H1 (cell line): ENCODE data around the gene TRAF3IP1. TPM values are rescaled to one million over a fixed set of nuclear protein-coding genes. Genes with fewer than 3 reads are reported as not detected.

Experiments used
- CTCF ChIA-PET: fragments of 300-600 bp; sonication (Branson Sonifier 250); formaldehyde crosslinking; loops from one replicate; lab custom pipeline; 2021; ENCODE audit not compliant: partially characterized antibody; lab: Charles Lee
- POLR2A ChIA-PET: fragments of 300-600 bp; sonication (Branson Sonifier 250); formaldehyde crosslinking; loops from one replicate; lab custom pipeline; 2021; ENCODE audit warnings: inconsistent platforms; ENCODE audit not compliant: partially characterized antibody; lab: Charles Lee
- DNase-seq, 2 experiments: peaks; one replicate each; pipeline versions ENCODE4 v3.0.0 to v3.0.0-alpha.2; 2010 to 2022; ENCODE audit warnings: low spot score in 2 of 2, low read depth in 1 of 2, mixed read lengths in 1 of 2
- FAIRE-seq: peaks from 2 replicates; lab custom pipeline; 2011; peaks lifted over from hg19 to GRCh38; lab: Jason Lieb, UNC
- H2AFZ ChIP-seq: 2 replicates; pipeline ENCODE4 v1.8.1; 2012; ENCODE audit warnings: low read length, inconsistent platforms
- H2AK5ac ChIP-seq: 2 replicates; pipeline ENCODE4 v1.6.1; 2013; ENCODE audit warnings: low read depth, low read length
- H2BK120ac ChIP-seq: replicated peaks from 2 replicates; pipeline ENCODE3; 2013; ENCODE audit warnings: low read depth, low read length, inconsistent platforms
- H2BK12ac ChIP-seq: 2 replicates; pipeline ENCODE4 v1.6.1; 2013; ENCODE audit warnings: low read depth, low read length
- H2BK15ac ChIP-seq: 2 replicates; pipeline ENCODE4 v1.6.1; 2013; ENCODE audit warnings: low read length
- H2BK20ac ChIP-seq: 2 replicates; pipeline ENCODE4 v1.6.1; 2013; ENCODE audit warnings: low read length
- H2BK5ac ChIP-seq: 2 replicates; pipeline ENCODE4 v1.6.1; 2013; ENCODE audit warnings: low read depth, low read length
- H3K14ac ChIP-seq: 2 replicates; pipeline ENCODE4 v1.6.1; 2013; ENCODE audit warnings: inconsistent platforms; ENCODE audit not compliant: insufficient read length
- H3K18ac ChIP-seq: 2 replicates; pipeline ENCODE4 v1.6.1; 2013; ENCODE audit warnings: low read length; ENCODE audit errors: extremely low read depth
- H3K23ac ChIP-seq: 2 replicates; pipeline ENCODE4 v1.6.1; 2013; ENCODE audit warnings: inconsistent platforms; ENCODE audit not compliant: insufficient read length
- H3K23me2 ChIP-seq: 2 replicates; pipeline ENCODE4 v1.6.1; 2013; ENCODE audit warnings: low read depth, low read length
- H3K27ac ChIP-seq: 2 replicates; pipeline ENCODE4 v1.6.1; 2011; ENCODE audit warnings: low read depth, low read length, inconsistent platforms
- H3K27me3 ChIP-seq, 4 experiments: replicated peaks in 1 of 4; 1 replicate in 1 of 4; 2 replicates in 3 of 4; pipeline versions ENCODE4 v1.6.1 to v1.8.1; 2011 to 2013; ENCODE audit warnings: low read length in 3 of 4, mild to moderate bottlenecking in 3 of 4, inconsistent platforms in 2 of 4, mixed read lengths in 2 of 4, moderate library complexity in 1 of 4; ENCODE audit not compliant: control insufficient read depth in 3 of 4, insufficient read depth in 3 of 4; ENCODE audit errors: extremely low read depth in 1 of 4
- H3K36me3 ChIP-seq, 4 experiments: 2 replicates each; pipeline versions ENCODE4 v1.6.1 to v1.8.1; 2011 to 2013; ENCODE audit warnings: mild to moderate bottlenecking in 4 of 4, low read length in 3 of 4, moderate library complexity in 2 of 4, control low read depth in 1 of 4, inconsistent platforms in 1 of 4; ENCODE audit not compliant: insufficient read depth in 4 of 4, control insufficient read depth in 2 of 4
- H3K4ac ChIP-seq: replicated peaks from 2 replicates; pipeline ENCODE3; 2013; ENCODE audit warnings: low read length, low read depth, mixed read lengths, inconsistent platforms; ENCODE audit not compliant: insufficient read length
- H3K4me1 ChIP-seq, 4 experiments: replicated peaks in 1 of 4; 1 replicate in 1 of 4; 2 replicates in 3 of 4; pipeline versions ENCODE4 v1.6.1 to v1.8.1; 2011 to 2013; ENCODE audit warnings: low read length in 3 of 4, inconsistent platforms in 2 of 4, mixed read lengths in 1 of 4; ENCODE audit not compliant: insufficient read depth in 4 of 4, control insufficient read depth in 3 of 4
- H3K4me2 ChIP-seq, 2 experiments: 2 replicates each; pipeline versions ENCODE4 v1.6.1 to v1.8.1; 2011 to 2013; ENCODE audit warnings: low read depth in 2 of 2, low read length in 2 of 2, control low read depth in 1 of 2, inconsistent platforms in 1 of 2, mild to moderate bottlenecking in 1 of 2; ENCODE audit not compliant: insufficient read depth in 1 of 2
- H3K4me3 ChIP-seq, 4 experiments: fragments of 200-600, 300-600 bp in 1 of 4; sonication (generic), shearing (Covaris generic), sonication (Bioruptor Twin) in 1 of 4; 2 replicates each; pipeline versions ENCODE4 v1.5.1 to v1.8.1; 2011 to 2016; ENCODE audit warnings: low read length in 4 of 4, low read depth in 3 of 4, control low read depth in 2 of 4, inconsistent platforms in 2 of 4, mild to moderate bottlenecking in 2 of 4, mixed read lengths in 1 of 4, moderate library complexity in 1 of 4; ENCODE audit not compliant: insufficient read depth in 2 of 4; ENCODE audit errors: extremely low read depth in 1 of 4
- H3K56ac ChIP-seq: replicated peaks from 2 replicates; pipeline ENCODE3; 2013; ENCODE audit warnings: low read depth, mild to moderate bottlenecking, mixed read lengths, low read length, inconsistent platforms; ENCODE audit not compliant: insufficient read length
- H3K79me1 ChIP-seq: 2 replicates; pipeline ENCODE4 v1.6.1; 2013; ENCODE audit warnings: low read depth, low read length, control low read depth
- H3K79me2 ChIP-seq, 2 experiments: 2 replicates each; pipeline versions ENCODE4 v1.6.1 to v1.8.1; 2012 to 2013; ENCODE audit warnings: low read length in 2 of 2, mild to moderate bottlenecking in 2 of 2, inconsistent platforms in 1 of 2; ENCODE audit not compliant: insufficient read depth in 2 of 2, control insufficient read depth in 1 of 2
- H3K9ac ChIP-seq, 4 experiments: replicated peaks in 1 of 4; 1 replicate in 1 of 4; 2 replicates in 3 of 4; pipeline versions ENCODE4 v1.6.1 to v1.8.1; 2011 to 2013; ENCODE audit warnings: low read depth in 3 of 4, low read length in 3 of 4, control low read depth in 2 of 4, mild to moderate bottlenecking in 2 of 4, moderate library complexity in 2 of 4, inconsistent platforms in 1 of 4; ENCODE audit errors: extremely low read depth in 1 of 4
- H3K9me3 ChIP-seq, 2 experiments: 2 replicates each; pipeline versions ENCODE4 v1.6.1 to v1.8.1; 2012 to 2013; ENCODE audit warnings: mild to moderate bottlenecking in 2 of 2, moderate library complexity in 2 of 2, control low read depth in 1 of 2, inconsistent platforms in 1 of 2, low read depth in 1 of 2, low read length in 1 of 2, mixed read lengths in 1 of 2; ENCODE audit not compliant: insufficient read depth in 2 of 2
- H4K20me1 ChIP-seq, 2 experiments: replicated peaks in 1 of 2; 2 replicates each; pipeline versions ENCODE3 to v1.8.1; 2011 to 2013; ENCODE audit warnings: inconsistent platforms in 2 of 2, low read length in 2 of 2, mild to moderate bottlenecking in 1 of 2; ENCODE audit not compliant: insufficient read depth in 2 of 2, control insufficient read depth in 1 of 2
- H4K5ac ChIP-seq: 2 replicates; pipeline ENCODE4 v1.6.1; 2013; ENCODE audit warnings: low read length, low read depth, mixed read lengths, inconsistent platforms; ENCODE audit not compliant: insufficient read length
- H4K8ac ChIP-seq: 2 replicates; pipeline ENCODE4 v1.8.0; 2013; ENCODE audit warnings: mild to moderate bottlenecking, moderate library complexity, low read length, inconsistent platforms; ENCODE audit not compliant: insufficient read depth; ENCODE audit errors: extremely low read depth
- H4K91ac ChIP-seq: replicated peaks from 2 replicates; pipeline ENCODE3; 2013; ENCODE audit warnings: low read length, mixed read lengths, inconsistent platforms; ENCODE audit not compliant: insufficient read length
- CREB1 ChIP-seq: IDR thresholded peaks from 2 replicates; pipeline ENCODE4 v1.6.1; 2012; ENCODE audit warnings: inconsistent platforms
- GABPA ChIP-seq: IDR thresholded peaks from 2 replicates; pipeline ENCODE4 v1.6.1; 2011; ENCODE audit warnings: mild to moderate bottlenecking, low read length, moderate library complexity, borderline replicate concordance; ENCODE audit not compliant: insufficient read depth
- JUND ChIP-seq: IDR thresholded peaks from 2 replicates; pipeline ENCODE4 v1.6.1; 2011; ENCODE audit warnings: mild to moderate bottlenecking, improper control_type of control experiment, low read length
- POU5F1 ChIP-seq: IDR thresholded peaks from 2 replicates; pipeline ENCODE4 v1.6.1; 2011; ENCODE audit warnings: low read depth, mild to moderate bottlenecking, low read length, moderate library complexity
- SIN3A ChIP-seq, 2 experiments: IDR thresholded peaks in 1 of 2; conservative IDR thresholded peaks in 1 of 2; 2 replicates each; pipeline ENCODE4 v1.6.1; 2011 to 2012; ENCODE audit warnings: low read length in 2 of 2, improper control_type of control experiment in 1 of 2, low read depth in 1 of 2, mild to moderate bottlenecking in 1 of 2
- TAF1 ChIP-seq: IDR thresholded peaks from 2 replicates; pipeline ENCODE4 v1.6.1; 2011; ENCODE audit warnings: mild to moderate bottlenecking, low read depth, low read length
- TBP ChIP-seq: IDR thresholded peaks from 2 replicates; pipeline ENCODE4 v1.6.1; 2011; ENCODE audit warnings: low read depth, low read length, improper control_type of control experiment
- ZNF274 ChIP-seq: IDR thresholded peaks from 2 replicates; pipeline ENCODE4 v1.7.0; 2012; ENCODE audit warnings: low read length, borderline replicate concordance; ENCODE audit errors: extremely low read depth
- WGBS, 2 experiments: shearing (Covaris generic) in 1 of 2; methylation state at CpG; one replicate each; pipeline versions ENCODE4 v1.1.6 to v1.1.7; 2013 to 2015; ENCODE audit warnings: low lambda C conversion rate in 2 of 2, mixed read lengths in 2 of 2, inconsistent platforms in 1 of 2, low coverage in 1 of 2, missing lambda C conversion rate in 1 of 2; ENCODE audit not compliant: insufficient replicate concordance in 2 of 2, insufficient coverage in 1 of 2, insufficient read length in 1 of 2; ENCODE audit errors: extremely low coverage in 1 of 2, missing lambda C conversion rate in 1 of 2; 5-methylcytosine and 5-hydroxymethylcytosine counted together
- polyA plus RNA-seq, 7 experiments: library from polyadenylated mRNA; depleted of rRNA in 3 of 7; stranded (reverse) in 5 of 7; unstranded in 2 of 7; fragments of >200 nt in 5 of 7; fragments of 200-250 nt in 2 of 7; gene quantifications; 1 replicate in 5 of 7; 2 replicates in 1 of 7; 4 replicates in 1 of 7; pipeline versions ENCODE4 v1.2.1 to v1.2.3, GENCODE V29; 2011 to 2013; ENCODE audit warnings: missing spikeins in 2 of 7, mixed read lengths in 2 of 7
- total RNA-seq: library from RNA; stranded (reverse); fragmentation: NEBNext Ultra II Directional; extraction: Animal tissue kit (Norgen Biotek cat#: 25700); gene quantifications from 2 replicates; pipeline ENCODE4 v1.2.1, GENCODE V29; 2021
- TF ChIP-seq, protein P1 (sequence below): IDR thresholded peaks from 2 replicates; pipeline ENCODE4 v1.6.1; 2011; ENCODE audit warnings: low read length, improper control_type of control experiment

Gene TRAF3IP1
- total and polyA plus RNA-seq, 2 of the 8 experiments (the other 6 are each of a cell fraction or from before 2014, with no cell fraction given), result 2.3 to 17.5 TPM

GRCh38 chr2:238281826-238282480 lies 38.4 kb upstream of the TRAF3IP1 start:
- Histone ChIP-seq H3K4ac (no peak overlapping the region), H4K8ac (no peak overlapping the region)
- TF ChIP-seq TAF1 (no peak), CREB1 (no peak), ZNF274 (no peak), JUND (no peak), POU5F1 (no peak), TBP (no peak), GABPA (no peak), SIN3A (conservative IDR thresholded peaks at IDR 0.05 in 1 of 2, IDR thresholded peaks at IDR 0.05 in 1 of 2; ENCODE audit: low read depth in 1 of 2, low read length in 2 of 2) (no peak)
- TF ChIP-seq, protein P1, sequence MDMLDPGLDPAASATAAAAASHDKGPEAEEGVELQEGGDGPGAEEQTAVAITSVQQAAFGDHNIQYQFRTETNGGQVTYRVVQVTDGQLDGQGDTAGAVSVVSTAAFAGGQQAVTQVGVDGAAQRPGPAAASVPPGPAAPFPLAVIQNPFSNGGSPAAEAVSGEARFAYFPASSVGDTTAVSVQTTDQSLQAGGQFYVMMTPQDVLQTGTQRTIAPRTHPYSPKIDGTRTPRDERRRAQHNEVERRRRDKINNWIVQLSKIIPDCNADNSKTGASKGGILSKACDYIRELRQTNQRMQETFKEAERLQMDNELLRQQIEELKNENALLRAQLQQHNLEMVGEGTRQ, result no peak
- TF ChIP-seq, all 59 proteins: peak for 0
- Histone ChIP-seq H2BK12ac (no peak overlapping the region), H3K4me1 (peaks cover 0 to 6% (median 0%) of the 10 kb centered on the region in 4 experiments; a peak in 3 of 7 replicates), H3K56ac (no peak overlapping the region), H4K20me1 (peaks cover 0 to 5% of the 10 kb centered on the region in 2 experiments), H3K9me3 (no peaks in the 10 kb centered on the region), H4K5ac (no peak overlapping the region), H2BK5ac (no peak overlapping the region), H3K36me3 (no peaks in the 10 kb centered on the region), H3K14ac (no peak overlapping the region), H3K4me2 (no peak overlapping the region), H3K23me2 (no peaks in the 10 kb centered on the region), H2AK5ac (no peak overlapping the region), H3K79me2 (peaks cover 0 to 4% of the 10 kb centered on the region in 2 experiments; a peak in 1 of 4 replicates), H2AFZ (no peak overlapping the region), H2BK15ac (no peak overlapping the region), H3K27me3 (no peaks in the 10 kb centered on the region), H3K79me1 (peaks cover 2% of the 10 kb centered on the region), H3K9ac (no peak overlapping the region), H2BK120ac (no peak overlapping the region), H3K27ac (no peak overlapping the region), H2BK20ac (no peak overlapping the region), H4K91ac (no peak overlapping the region), H3K23ac (no peak overlapping the region), H3K4me3 (no peak overlapping the region), H3K18ac (no peak overlapping the region)
- CTCF ChIA-PET, result interaction anchor here (0.5 to 18.9 kb wide), 6 partner anchors 8 to 33 kb away, joined by 3 to 298 read pairs (median 4); no protein-coding TSS in a partner anchor
- WGBS, 2 experiments, result 93% methylated on average over 13 of the region's 13 CpGs; no CpG with 5 or more reads in 1 of the 2 experiments
- DNase-seq (no peak), FAIRE-seq (no peak)
- POLR2A ChIA-PET, result no interaction called here
